Left forelimb (tissue), 1 donor: ENCODE measurements around the gene COL6A1.
"Not testable (repeated sequence)": the region's sequence is repeated elsewhere in the genome, so short reads cannot be mapped to it uniquely, and the experiment has no call there.

Source experiments
- DNase-seq: peaks from one replicate; pipeline ENCODE4 v3.0.0-alpha.2; 2018; ENCODE audit warnings: low spot score

COL6A1 gene

GRCh38 chr21:46005894-46006546 lies 24.4 kb downstream of the COL6A1 start:
- DNase-seq: not testable (repeated sequence)

- peak; percentile 63 for DNase-seq
Observed at GRCh38 chr21:46006547-46007491, 25.2 kb downstream of the COL6A1 start.

- DNase-seq: no peak
Observed at GRCh38 chr21:46007492-46007868, 25.9 kb downstream of the COL6A1 start.

GRCh38 chr21:46008893-46009621 lies 27.5 kb downstream of the COL6A1 start:
- no peak for DNase-seq

- no peak for DNase-seq
Observed at GRCh38 chr21:46009951-46010705, 28.6 kb downstream of the COL6A1 start.

- no peak for DNase-seq
Observed at GRCh38 chr21:46011267-46011967, 29.8 kb downstream of the COL6A1 start.

- no peak for DNase-seq
Observed at GRCh38 chr21:46012154-46012553, 30.6 kb downstream of the COL6A1 start.

- DNase-seq: no peak
Observed at GRCh38 chr21:46014828-46015227, 33.3 kb downstream of the COL6A1 start.

GRCh38 chr21:46017148-46017547 lies 35.6 kb downstream of the COL6A1 start:
- DNase-seq: no peak

- DNase-seq: no peak
Observed at GRCh38 chr21:46017695-46018094, 36.1 kb downstream of the COL6A1 start.

- no peak for DNase-seq
Observed at GRCh38 chr21:46018615-46019014, 37.0 kb downstream of the COL6A1 start.

GRCh38 chr21:46020581-46020980 lies 39.0 kb downstream of the COL6A1 start:
- no peak for DNase-seq

- DNase-seq: no peak
Observed at GRCh38 chr21:46021398-46021797, 39.8 kb downstream of the COL6A1 start.

- no peak for DNase-seq
Observed at GRCh38 chr21:46021978-46022544, 40.5 kb downstream of the COL6A1 start.

GRCh38 chr21:46022551-46023525 lies 41.3 kb downstream of the COL6A1 start:
- DNase-seq: no peak

GRCh38 chr21:46023555-46023954 lies 42.0 kb downstream of the COL6A1 start:
- DNase-seq: no peak

- DNase-seq: no peak
Observed at GRCh38 chr21:46024141-46024540, 42.6 kb downstream of the COL6A1 start.

GRCh38 chr21:46025113-46025770 lies 43.7 kb downstream of the COL6A1 start:
- DNase-seq: no peak

GRCh38 chr21:46027851-46028493 lies 46.4 kb downstream of the COL6A1 start:
- DNase-seq: no peak
